Smooth muscle cell (in vitro differentiated cells): ENCODE measurements around the gene LMX1B. TPM values are rescaled to one million over a fixed set of nuclear protein-coding genes. Genes with fewer than 3 reads are reported as not detected.

ENCODE experiments used
- DNase-seq: peaks from one replicate; lab custom pipeline; 2025; ENCODE audit not compliant: unreplicated experiment; lab: John Stamatoyannopoulos, UW
- H2AFZ ChIP-seq: fragments of 200-600 bp; sonication (generic); 2 replicates; pipeline ENCODE4 v1.6.0; 2016; ENCODE audit warnings: antibody characterized with exemption, low read depth, mild to moderate bottlenecking
- H3F3A ChIP-seq: fragments of 200-600 bp; sonication (generic); 2 replicates; pipeline ENCODE4 v1.6.0; 2017; ENCODE audit warnings: antibody characterized with exemption, low read depth
- H3K27ac ChIP-seq: fragments of 200-600 bp; sonication (generic); 2 replicates; pipeline ENCODE4 v1.5.1; 2016; ENCODE audit warnings: low read depth, mild to moderate bottlenecking
- H3K27me3 ChIP-seq: fragments of 200-600 bp; sonication (generic); 2 replicates; pipeline ENCODE4 v1.6.1; 2016; ENCODE audit warnings: low read depth, mild to moderate bottlenecking
- H3K36me3 ChIP-seq: fragments of 200-600 bp; sonication (generic); 2 replicates; pipeline ENCODE4 v1.5.1; 2016; ENCODE audit warnings: low read depth
- H3K4me1 ChIP-seq: fragments of 200-600 bp; sonication (generic); 2 replicates; pipeline ENCODE4 v1.5.1; 2016; ENCODE audit warnings: low read depth
- H3K4me2 ChIP-seq: fragments of 200-600 bp; sonication (generic); 2 replicates; pipeline ENCODE4 v1.6.0; 2016; ENCODE audit warnings: mild to moderate bottlenecking
- H3K4me3 ChIP-seq: fragments of 200-600 bp; sonication (generic); 2 replicates; pipeline ENCODE4 v1.5.1; 2016; ENCODE audit warnings: mild to moderate bottlenecking
- H3K79me2 ChIP-seq: fragments of 200-600 bp; sonication (generic); 2 replicates; pipeline ENCODE4 v1.6.0; 2016; ENCODE audit warnings: low read depth, mild to moderate bottlenecking
- H3K9ac ChIP-seq: fragments of 200-600 bp; sonication (generic); 2 replicates; pipeline ENCODE4 v1.6.0; 2016; ENCODE audit warnings: low read depth
- H3K9me3 ChIP-seq: fragments of 200-600 bp; sonication (generic); replicated peaks from 2 replicates; pipeline ENCODE4 v1.5.1; 2016; ENCODE audit warnings: low read depth
- H4K20me1 ChIP-seq: fragments of 200-600 bp; sonication (generic); 2 replicates; pipeline ENCODE4 v1.6.0; 2016; ENCODE audit warnings: low read depth
- WGBS: methylation state at CpG from one replicate; pipeline ENCODE4 v1.1.7; 2016; ENCODE audit warnings: low lambda C conversion rate; 5-methylcytosine and 5-hydroxymethylcytosine counted together
- polyA plus RNA-seq: library from polyadenylated mRNA; unstranded; fragments of >200 nt; fragmentation: Nextera tagmentation; extraction: Ambion mirVana; gene quantifications from 2 replicates; pipeline ENCODE4 v1.2.1, GENCODE V29; 2016
- total RNA-seq: library from RNA; depleted of rRNA; stranded (reverse); fragments of >200 nt; gene quantifications from 2 replicates; pipeline ENCODE4 v1.2.3, GENCODE V29; 2014
- TF ChIP-seq, protein P1 (sequence below): fragments of 200-600 bp; sonication (generic); IDR thresholded peaks from 2 replicates; pipeline ENCODE4 v1.5.1; 2017; ENCODE audit warnings: borderline replicate concordance, mild to moderate bottlenecking, antibody characterized with exemption; ENCODE audit not compliant: insufficient read depth, poor library complexity, severe bottlenecking

The LMX1B gene
- total and polyA plus RNA-seq, 2 experiments from 2014 or later: not detected

- Histone ChIP-seq H3K27ac (no peak overlapping the region), H4K20me1 (no peaks in the 10 kb centered on the region), H3F3A (no peaks in the 10 kb centered on the region), H3K9me3 (peaks cover 9% of the 10 kb centered on the region), H2AFZ (no peak overlapping the region), H3K36me3 (no peaks in the 10 kb centered on the region), H3K4me2 (no peak overlapping the region), H3K4me3 (no peak overlapping the region), H3K79me2 (no peaks in the 10 kb centered on the region), H3K27me3 (peaks cover 10% of the 10 kb centered on the region), H3K9ac (no peak overlapping the region), H3K4me1 (no peaks in the 10 kb centered on the region)
- TF ChIP-seq, protein P1, sequence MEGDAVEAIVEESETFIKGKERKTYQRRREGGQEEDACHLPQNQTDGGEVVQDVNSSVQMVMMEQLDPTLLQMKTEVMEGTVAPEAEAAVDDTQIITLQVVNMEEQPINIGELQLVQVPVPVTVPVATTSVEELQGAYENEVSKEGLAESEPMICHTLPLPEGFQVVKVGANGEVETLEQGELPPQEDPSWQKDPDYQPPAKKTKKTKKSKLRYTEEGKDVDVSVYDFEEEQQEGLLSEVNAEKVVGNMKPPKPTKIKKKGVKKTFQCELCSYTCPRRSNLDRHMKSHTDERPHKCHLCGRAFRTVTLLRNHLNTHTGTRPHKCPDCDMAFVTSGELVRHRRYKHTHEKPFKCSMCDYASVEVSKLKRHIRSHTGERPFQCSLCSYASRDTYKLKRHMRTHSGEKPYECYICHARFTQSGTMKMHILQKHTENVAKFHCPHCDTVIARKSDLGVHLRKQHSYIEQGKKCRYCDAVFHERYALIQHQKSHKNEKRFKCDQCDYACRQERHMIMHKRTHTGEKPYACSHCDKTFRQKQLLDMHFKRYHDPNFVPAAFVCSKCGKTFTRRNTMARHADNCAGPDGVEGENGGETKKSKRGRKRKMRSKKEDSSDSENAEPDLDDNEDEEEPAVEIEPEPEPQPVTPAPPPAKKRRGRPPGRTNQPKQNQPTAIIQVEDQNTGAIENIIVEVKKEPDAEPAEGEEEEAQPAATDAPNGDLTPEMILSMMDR: no peak
- no peak for DNase-seq
- WGBS: 82% methylated on average over 3 of the region's 3 CpGs
Observed at GRCh38 chr9:126733005-126733404, 119.3 kb downstream of the LMX1B start.

- WGBS: 79% methylated on average over 2 of the region's 2 CpGs
- no peak overlapping the region for H3K4me3 ChIP-seq
- no peaks in the 10 kb centered on the region for H4K20me1 ChIP-seq
Observed at GRCh38 chr9:126734877-126735276, 121.1 kb downstream of the LMX1B start.

DNA sequence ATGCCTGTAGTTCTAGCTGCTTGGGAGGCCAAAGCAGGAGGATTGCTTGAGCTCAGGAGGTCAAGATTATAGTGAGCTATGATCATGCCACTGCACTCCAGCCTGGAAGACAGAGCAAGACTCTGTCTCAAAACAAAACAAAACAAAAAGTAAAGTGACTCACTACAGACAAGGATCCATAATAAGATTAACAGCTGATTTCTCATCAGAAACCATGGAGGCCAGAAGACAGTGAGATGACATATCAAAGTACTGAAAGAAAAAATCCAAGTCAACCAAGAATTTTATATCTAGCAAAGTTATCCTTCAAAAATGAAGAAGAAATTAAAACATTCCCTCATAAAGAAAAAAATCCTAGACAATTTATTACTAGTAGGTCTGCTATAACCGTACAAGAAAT lies 121.8 kb downstream of the LMX1B start:
- Histone ChIP-seq H2AFZ (no peak overlapping the region), H3K4me1 (no peaks in the 10 kb centered on the region), H3K36me3 (no peaks in the 10 kb centered on the region), H3K27ac (no peak overlapping the region), H3K27me3 (peaks cover 32% of the 10 kb centered on the region), H3K79me2 (no peaks in the 10 kb centered on the region), H3K4me3 (no peak overlapping the region), H3F3A (no peaks in the 10 kb centered on the region), H3K4me2 (no peak overlapping the region), H3K9ac (no peak overlapping the region), H4K20me1 (no peaks in the 10 kb centered on the region), H3K9me3 (peaks cover 9% of the 10 kb centered on the region)
- 97% methylated on average over 1 of the region's 1 CpG for WGBS
- DNase-seq: no peak
- TF ChIP-seq, protein P1: no peak

More at GRCh38 chr9:126734877-126735276, 121.1 kb downstream of the LMX1B start:
- no peaks in the 10 kb centered on the region for H3K4me1 ChIP-seq
- H3K9ac ChIP-seq: no peak overlapping the region
- no peak for DNase-seq
- no peak overlapping the region for H3K4me2 ChIP-seq
- H3K27ac ChIP-seq: no peak overlapping the region
- H3K27me3 ChIP-seq: peaks cover 26% of the 10 kb centered on the region
- TF ChIP-seq, protein P1: no peak
- no peaks in the 10 kb centered on the region for H3K79me2 ChIP-seq
- H3K9me3 ChIP-seq: peaks cover 9% of the 10 kb centered on the region
- no peak overlapping the region for H2AFZ ChIP-seq
- H3K36me3 ChIP-seq: no peaks in the 10 kb centered on the region
- no peaks in the 10 kb centered on the region for H3F3A ChIP-seq

DNA sequence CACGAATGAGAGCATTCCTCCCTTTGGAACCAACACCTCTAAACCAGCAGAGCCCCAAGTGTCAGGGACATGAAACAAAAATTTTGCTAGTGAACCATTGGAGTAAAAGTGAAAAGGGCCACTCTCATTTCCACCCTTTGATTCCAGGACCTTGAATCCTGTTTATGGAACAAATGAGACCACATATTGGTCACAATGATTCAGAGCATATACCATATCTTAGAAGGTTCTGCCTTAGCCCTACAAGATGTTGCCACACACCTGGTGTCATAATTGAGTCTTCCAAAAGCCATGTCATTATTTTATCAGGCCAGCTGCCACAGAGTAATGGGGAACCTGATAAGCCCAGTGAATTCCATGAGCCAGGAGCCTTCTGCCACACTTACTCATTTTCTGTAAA lies 124.8 kb downstream of the LMX1B start:
- H3K27me3 ChIP-seq: peaks cover 46% of the 10 kb centered on the region
- H4K20me1 ChIP-seq: no peaks in the 10 kb centered on the region
- WGBS: 59% methylated on average over 1 of the region's 1 CpG
- no peak overlapping the region for H3K27ac ChIP-seq
- no peak overlapping the region for H3K4me3 ChIP-seq
- no peaks in the 10 kb centered on the region for H3K79me2 ChIP-seq
- H3K4me1 ChIP-seq: no peaks in the 10 kb centered on the region
- H3K9me3 ChIP-seq: peaks cover 9% of the 10 kb centered on the region
- TF ChIP-seq, protein P1: no peak
- DNase-seq: no peak
- no peak overlapping the region for H2AFZ ChIP-seq
- H3F3A ChIP-seq: no peaks in the 10 kb centered on the region
- H3K36me3 ChIP-seq: no peaks in the 10 kb centered on the region
- no peak overlapping the region for H3K9ac ChIP-seq
- H3K4me2 ChIP-seq: no peak overlapping the region
